ENCODE results near the gene HLCS. TPM values are rescaled to one million over a fixed set of nuclear protein-coding genes. Genes with fewer than 3 reads are reported as not detected.

The HLCS gene
- total and polyA plus RNA-seq, 4 donors: 12.5 to 28.8 (median 15.7) TPM

DNA sequence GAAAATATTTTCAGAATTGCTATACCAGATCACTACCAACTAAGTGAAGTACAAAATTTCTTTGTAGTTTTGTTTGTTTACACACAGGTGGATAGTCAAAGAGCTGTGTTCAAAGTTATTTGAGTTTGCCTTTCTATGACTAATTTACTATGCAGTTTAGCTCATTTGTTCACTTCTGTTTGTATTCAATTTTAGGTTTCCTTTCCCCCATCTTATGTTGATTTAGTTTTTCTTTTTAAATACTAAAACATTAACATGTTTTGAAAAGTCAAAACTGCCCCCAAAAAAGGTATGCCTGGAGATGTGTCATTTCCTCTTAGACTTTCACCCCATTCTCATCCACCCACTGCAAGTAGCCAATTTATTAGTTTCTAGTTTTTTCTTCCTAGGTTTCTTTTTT, 21.4 kb upstream of the HLCS start:
- Histone ChIP-seq H3K27ac (ENCODE audit: low read depth, low read length) (no peak overlapping the region), H3K27me3 (ENCODE audit: control insufficient read depth, insufficient read depth, low read length) (no peaks in the 10 kb centered on the region), H3K9me3 (ENCODE audit: control insufficient read depth, insufficient read depth, low read length) (no peaks in the 10 kb centered on the region), H3K36me3 (ENCODE audit: control insufficient read depth, insufficient read depth, low read length) (no peaks in the 10 kb centered on the region), H3K4me3 (ENCODE audit: low read depth, low read length) (no peak overlapping the region), H3K4me1 (ENCODE audit: control insufficient read depth, insufficient read depth, low read length) (peaks cover 15% of the 10 kb centered on the region)
- DNase-seq (ENCODE audit: low read depth in 4 of 6, low spot score in 6 of 6): no peak

- Histone ChIP-seq H3K9me3 (ENCODE audit: control insufficient read depth, insufficient read depth, low read length) (no peaks in the 10 kb centered on the region), H3K27ac (ENCODE audit: low read depth, low read length) (no peak overlapping the region), H3K27me3 (ENCODE audit: control insufficient read depth, insufficient read depth, low read length) (no peaks in the 10 kb centered on the region), H3K4me3 (ENCODE audit: low read depth, low read length) (no peak overlapping the region), H3K4me1 (ENCODE audit: control insufficient read depth, insufficient read depth, low read length) (peaks cover 16% of the 10 kb centered on the region), H3K36me3 (ENCODE audit: control insufficient read depth, insufficient read depth, low read length) (no peaks in the 10 kb centered on the region)
- WGBS (ENCODE audit: insufficient coverage): 87% methylated on average over 3 of the region's 9 CpGs
- no peak for DNase-seq (ENCODE audit: low read depth in 4 of 6, low spot score in 6 of 6)
Measured at GRCh38 chr21:36985751-36986594, 19.5 kb upstream of the HLCS start.

- 58% methylated on average over 2 of the region's 6 CpGs for WGBS (ENCODE audit: insufficient coverage)
- no peaks in the 10 kb centered on the region for H3K9me3 ChIP-seq (ENCODE audit: control insufficient read depth, insufficient read depth, low read length)
- H3K27ac ChIP-seq (ENCODE audit: low read depth, low read length): no peak overlapping the region
- no peak overlapping the region for H3K4me3 ChIP-seq (ENCODE audit: low read depth, low read length)
- H3K4me1 ChIP-seq (ENCODE audit: control insufficient read depth, insufficient read depth, low read length): peaks cover 12% of the 10 kb centered on the region
- no peaks in the 10 kb centered on the region for H3K36me3 ChIP-seq (ENCODE audit: control insufficient read depth, insufficient read depth, low read length)
- DNase-seq (ENCODE audit: low read depth in 4 of 6, low spot score in 6 of 6): no peak
- H3K27me3 ChIP-seq (ENCODE audit: control insufficient read depth, insufficient read depth, low read length): peaks cover 2% of the 10 kb centered on the region
Measured at GRCh38 chr21:36981977-36982700, 15.7 kb upstream of the HLCS start.

GRCh38 chr21:36981049-36981391, 14.6 kb upstream of the HLCS start:
- Histone ChIP-seq H3K4me3 (ENCODE audit: low read depth, low read length) (no peak overlapping the region), H3K9me3 (ENCODE audit: control insufficient read depth, insufficient read depth, low read length) (no peaks in the 10 kb centered on the region), H3K27ac (ENCODE audit: low read depth, low read length) (no peak overlapping the region), H3K4me1 (ENCODE audit: control insufficient read depth, insufficient read depth, low read length) (peaks cover 12% of the 10 kb centered on the region), H3K27me3 (ENCODE audit: control insufficient read depth, insufficient read depth, low read length) (peaks cover 2% of the 10 kb centered on the region), H3K36me3 (ENCODE audit: control insufficient read depth, insufficient read depth, low read length) (no peaks in the 10 kb centered on the region)
- no peak for DNase-seq (ENCODE audit: low read depth in 4 of 6, low spot score in 6 of 6)
- WGBS (ENCODE audit: insufficient coverage): no CpG with 5 or more reads among the region's 2 CpGs

- H3K27me3 ChIP-seq (ENCODE audit: control insufficient read depth, insufficient read depth, low read length): peaks cover 2% of the 10 kb centered on the region
- no peak overlapping the region for H3K27ac ChIP-seq (ENCODE audit: low read depth, low read length)
- H3K36me3 ChIP-seq (ENCODE audit: control insufficient read depth, insufficient read depth, low read length): no peaks in the 10 kb centered on the region
- peaks cover 12% of the 10 kb centered on the region for H3K4me1 ChIP-seq (ENCODE audit: control insufficient read depth, insufficient read depth, low read length)
- H3K9me3 ChIP-seq (ENCODE audit: control insufficient read depth, insufficient read depth, low read length): no peaks in the 10 kb centered on the region
- peak in 1 of 6 donors; percentile 19 for DNase-seq (ENCODE audit: low read depth in 4 of 6, low spot score in 6 of 6)
- WGBS (ENCODE audit: insufficient coverage): 9% methylated on average over 53 of the region's 53 CpGs
- H3K4me3 ChIP-seq (ENCODE audit: low read depth, low read length): no peak overlapping the region
Measured at GRCh38 chr21:36980280-36981048, 14.0 kb upstream of the HLCS start.

DNA sequence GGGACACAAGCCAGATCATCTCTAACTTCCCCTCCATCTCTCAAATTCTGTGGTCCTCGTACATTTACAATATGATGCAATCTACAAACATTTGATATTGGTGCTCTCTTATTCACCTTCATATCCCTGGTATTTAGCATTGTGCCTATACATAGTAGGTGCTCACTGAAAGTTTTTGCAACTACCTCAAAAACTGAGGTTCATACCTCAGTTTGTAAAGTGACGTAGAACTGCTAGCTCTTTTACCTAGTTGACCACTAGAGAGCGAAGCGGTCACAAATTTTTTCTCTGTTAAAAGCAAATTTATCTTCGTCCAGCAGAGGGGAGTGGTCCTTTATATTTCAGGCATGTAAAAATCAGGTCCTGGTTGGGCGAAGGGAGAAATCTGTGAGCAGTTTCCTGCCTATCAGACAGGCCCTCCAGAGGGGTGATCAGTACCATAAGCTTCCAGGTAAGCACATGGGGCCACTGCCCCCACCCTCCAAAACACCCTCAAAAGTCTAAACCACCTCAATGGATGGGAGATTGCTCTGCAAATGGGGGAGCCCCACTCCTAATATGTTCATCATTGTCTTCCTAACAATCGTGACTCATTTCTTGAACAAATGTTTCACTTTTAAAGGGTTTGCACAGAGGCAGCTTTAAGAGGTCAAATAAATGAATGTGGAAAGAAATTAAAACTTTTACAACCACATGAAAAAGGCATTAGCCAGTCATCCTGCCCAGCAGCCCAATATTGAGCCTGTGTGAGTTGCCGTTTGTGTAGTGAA, 10.6 kb upstream of the HLCS start:
- Histone ChIP-seq H3K4me3 (ENCODE audit: low read depth, low read length) (no peak overlapping the region), H3K27me3 (ENCODE audit: control insufficient read depth, insufficient read depth, low read length) (peaks cover 2% of the 10 kb centered on the region), H3K27ac (ENCODE audit: low read depth, low read length) (no peak overlapping the region), H3K9me3 (ENCODE audit: control insufficient read depth, insufficient read depth, low read length) (no peaks in the 10 kb centered on the region), H3K36me3 (ENCODE audit: control insufficient read depth, insufficient read depth, low read length) (no peaks in the 10 kb centered on the region), H3K4me1 (ENCODE audit: control insufficient read depth, insufficient read depth, low read length) (peaks cover 12% of the 10 kb centered on the region)
- DNase-seq (ENCODE audit: low read depth in 4 of 6, low spot score in 6 of 6): peak in 3 of 6 donors; percentile 54 to 90 (median 83)
- 20% methylated on average over 1 of the region's 8 CpGs for WGBS (ENCODE audit: insufficient coverage)

GRCh38 chr21:36976228-36976861, 9.9 kb upstream of the HLCS start:
- H3K9me3 ChIP-seq (ENCODE audit: control insufficient read depth, insufficient read depth, low read length): no peaks in the 10 kb centered on the region
- 100% methylated on average over 2 of the region's 5 CpGs for WGBS (ENCODE audit: insufficient coverage)
- peaks cover 12% of the 10 kb centered on the region for H3K4me1 ChIP-seq (ENCODE audit: control insufficient read depth, insufficient read depth, low read length)
- H3K27ac ChIP-seq (ENCODE audit: low read depth, low read length): no peak overlapping the region
- DNase-seq (ENCODE audit: low read depth in 4 of 6, low spot score in 6 of 6): no peak
- H3K36me3 ChIP-seq (ENCODE audit: control insufficient read depth, insufficient read depth, low read length): no peaks in the 10 kb centered on the region
- H3K4me3 ChIP-seq (ENCODE audit: low read depth, low read length): no peak overlapping the region
- peaks cover 2% of the 10 kb centered on the region for H3K27me3 ChIP-seq (ENCODE audit: control insufficient read depth, insufficient read depth, low read length)

DNA sequence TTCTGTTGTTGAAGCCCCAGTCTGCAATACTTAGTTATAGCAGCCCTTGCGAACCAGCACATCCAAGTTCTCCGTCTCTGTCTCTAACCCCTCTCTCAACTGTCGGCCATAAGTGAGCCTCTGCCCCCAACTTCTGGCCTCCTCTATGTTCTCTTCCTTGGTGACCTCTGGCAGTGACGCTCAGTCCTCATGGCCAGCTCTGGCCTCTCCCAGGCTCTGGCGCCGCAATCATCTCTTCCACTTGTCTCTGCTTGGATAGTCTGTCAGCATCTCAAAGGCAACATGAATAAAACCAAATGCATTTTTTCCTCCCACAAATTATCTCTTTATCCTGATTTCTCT, 8.4 kb upstream of the HLCS start:
- Histone ChIP-seq H3K4me1 (ENCODE audit: control insufficient read depth, insufficient read depth, low read length) (no peaks in the 10 kb centered on the region), H3K27ac (ENCODE audit: low read depth, low read length) (no peak overlapping the region), H3K36me3 (ENCODE audit: control insufficient read depth, insufficient read depth, low read length) (peaks cover 3% of the 10 kb centered on the region), H3K4me3 (ENCODE audit: low read depth, low read length) (no peak overlapping the region), H3K27me3 (ENCODE audit: control insufficient read depth, insufficient read depth, low read length) (no peaks in the 10 kb centered on the region), H3K9me3 (ENCODE audit: control insufficient read depth, insufficient read depth, low read length) (no peaks in the 10 kb centered on the region)
- DNase-seq (ENCODE audit: low read depth in 4 of 6, low spot score in 6 of 6): no peak
- 95% methylated on average over 6 of the region's 6 CpGs for WGBS (ENCODE audit: insufficient coverage)

Measured in spinal cord (tissue), 10 donors.